ENCODE measurements around the gene SLC29A1. TPM values are rescaled to one million over a fixed set of nuclear protein-coding genes. Genes with fewer than 3 reads are reported as not detected.

Gene SLC29A1
- total and polyA plus RNA-seq, 2 of the 8 experiments (the other 6 are each of a cell fraction or from before 2014, with no cell fraction given): 187 to 558 TPM

GRCh38 chr6:44201200-44201599 lies 22.2 kb upstream of the SLC29A1 start (continued):
- TF ChIP-seq KDM5A (IDR thresholded peaks at IDR 0.05; ENCODE audit: low read length) (no peak), CTBP2 (IDR thresholded peaks at IDR 0.05; ENCODE audit: borderline replicate concordance, insufficient read depth, insufficient read length, low read length) (no peak), MAFK (IDR thresholded peaks at IDR 0.05; ENCODE audit: low read depth, low read length) (no peak), KDM4A (IDR thresholded peaks at IDR 0.05; ENCODE audit: low read depth, low read length, severe bottlenecking) (no peak), TAF7 (optimal IDR thresholded peaks at IDR 0.05; ENCODE audit: borderline replicate concordance, low read depth, low read length) (no peak)
